Measurements from ENCODE around the gene PTPN22.

GRCh38 chr1:113890816-113891215 lies 19.3 kb upstream of the PTPN22 start:
- TF ChIP-seq EZH2 (IDR thresholded peaks at IDR 0.05; ENCODE audit: borderline replicate concordance), result no peak
- TF ChIP-seq CTCF (IDR thresholded peaks at IDR 0.05; ENCODE audit: poor library complexity), result no peak
